NCI-H748 treated with DMSO at 0.1 percent for 48 hours (cell line): Measurements from ENCODE around the gene GALNT10.

ENCODE experiments used
- DNase-seq: peaks from one replicate; lab custom pipeline; 2025; lab: John Stamatoyannopoulos, UW

GALNT10 gene

GRCh38 chr5:154298065-154298464, 107.5 kb downstream of the GALNT10 start:
- DNase-seq = no peak

DNA sequence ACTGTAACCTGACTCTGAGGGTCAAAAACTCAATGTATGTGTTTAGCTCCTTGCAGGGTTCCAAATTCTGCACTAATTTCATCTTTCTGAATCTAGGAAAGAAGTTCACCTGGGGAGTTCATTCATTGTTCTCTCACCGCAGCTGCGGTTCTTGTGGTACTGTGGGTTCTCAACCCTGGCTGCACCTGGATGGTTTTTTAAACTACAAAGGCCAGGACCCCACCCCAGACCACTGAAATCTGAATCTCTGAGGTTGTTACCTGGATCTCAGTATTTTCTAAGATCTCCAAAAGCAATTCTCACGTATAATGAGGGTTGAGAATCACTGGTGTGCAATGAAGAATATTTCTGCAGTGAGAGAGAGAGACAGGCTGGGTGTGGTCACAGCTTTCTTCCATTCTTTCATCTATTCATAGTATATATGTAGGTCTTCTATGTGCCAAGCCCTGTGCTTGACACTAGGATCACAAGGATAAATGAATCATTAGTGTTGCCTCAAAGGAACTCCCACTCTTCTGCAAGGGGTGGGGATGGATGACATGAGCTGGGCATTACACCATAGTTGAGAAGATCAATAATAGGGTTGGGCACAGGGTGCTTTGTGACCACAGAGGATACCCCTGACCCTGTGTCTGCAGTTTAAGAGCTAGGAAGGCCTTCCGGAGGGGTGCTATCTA, 109.8 kb downstream of the GALNT10 start:
- DNase-seq = no peak

DNA sequence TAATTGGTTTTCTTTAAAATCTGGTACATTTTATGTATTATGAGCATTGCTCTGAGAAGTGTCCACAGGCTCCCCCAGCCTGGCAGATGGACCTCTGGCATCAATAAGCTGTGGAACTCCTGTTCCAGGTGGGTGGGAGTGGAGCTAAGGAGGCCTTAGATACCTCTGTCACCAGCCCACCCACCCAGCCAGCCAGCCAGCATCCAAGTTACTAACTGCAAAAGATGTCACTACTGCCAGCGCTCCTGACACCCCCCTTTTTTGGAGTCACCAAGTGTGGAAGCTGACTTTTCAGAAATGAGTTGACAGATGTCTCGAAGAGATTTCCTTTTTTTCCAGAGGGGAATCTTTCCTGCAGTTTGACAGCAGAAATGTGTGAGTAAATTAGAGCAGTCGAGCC, 111.2 kb downstream of the GALNT10 start:
- no peak for DNase-seq

DNA sequence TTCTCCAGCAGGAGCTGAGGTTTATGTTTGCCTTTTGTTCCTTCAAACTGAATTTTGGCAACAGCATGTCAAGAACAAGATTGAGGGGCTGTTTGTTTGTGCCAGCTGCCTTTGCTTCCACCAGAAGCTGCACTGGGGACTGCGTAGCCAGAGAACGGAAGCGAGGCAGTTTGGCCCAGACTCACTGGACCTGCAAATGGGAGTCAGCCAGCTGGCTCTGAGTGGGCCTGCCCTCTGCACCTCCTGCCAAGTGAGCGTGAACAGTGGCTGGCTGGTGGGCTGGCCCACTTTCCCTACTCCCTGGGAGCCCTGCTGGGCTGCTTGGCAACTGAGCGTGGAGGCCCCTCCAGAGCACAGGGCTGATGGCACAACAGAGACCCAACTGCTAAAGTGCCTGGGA, 111.6 kb downstream of the GALNT10 start:
- no peak for DNase-seq

DNA sequence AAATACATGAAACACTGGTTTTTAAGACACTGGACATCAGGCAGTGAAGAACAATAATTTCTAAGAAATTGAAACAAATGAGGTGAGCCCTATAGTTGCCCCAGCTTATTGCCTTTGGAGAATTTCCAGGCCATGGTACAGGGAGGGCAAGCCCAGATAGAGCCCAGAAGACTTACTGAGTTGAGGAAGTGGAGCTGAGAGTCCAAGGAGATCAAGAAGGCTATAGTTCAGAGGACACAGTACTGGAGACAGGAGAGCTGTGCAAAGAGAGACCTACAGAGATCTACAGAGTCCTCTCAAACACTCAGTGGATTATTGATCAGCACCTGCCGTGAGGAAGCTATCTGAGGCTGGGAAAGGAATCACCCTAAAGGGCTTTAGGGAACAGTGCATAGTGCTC, 112.6 kb downstream of the GALNT10 start:
- no peak for DNase-seq

- no peak for DNase-seq
Observed at GRCh38 chr5:154308443-154309370, 118.2 kb downstream of the GALNT10 start.

DNA sequence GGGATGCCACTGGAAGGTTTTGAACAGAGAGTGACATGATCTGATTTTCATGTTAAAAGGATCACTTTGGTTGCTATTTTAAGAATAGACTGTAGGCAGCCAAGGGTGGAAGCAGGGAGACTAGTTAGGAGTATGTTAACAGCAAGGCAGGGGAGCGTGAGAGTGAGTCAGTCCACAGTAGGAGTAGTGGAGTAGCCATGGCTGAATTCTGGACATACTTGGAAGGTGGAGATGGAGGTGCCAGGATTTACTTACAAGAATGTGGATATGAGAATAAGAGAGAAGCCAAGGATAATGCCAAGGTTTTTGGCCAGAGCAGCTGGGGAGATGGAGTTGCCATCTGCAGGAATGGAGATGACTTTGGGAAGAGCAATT, 118.8 kb downstream of the GALNT10 start:
- no peak for DNase-seq

- DNase-seq = no peak
Observed at GRCh38 chr5:154309805-154310204, 119.3 kb downstream of the GALNT10 start.

DNA sequence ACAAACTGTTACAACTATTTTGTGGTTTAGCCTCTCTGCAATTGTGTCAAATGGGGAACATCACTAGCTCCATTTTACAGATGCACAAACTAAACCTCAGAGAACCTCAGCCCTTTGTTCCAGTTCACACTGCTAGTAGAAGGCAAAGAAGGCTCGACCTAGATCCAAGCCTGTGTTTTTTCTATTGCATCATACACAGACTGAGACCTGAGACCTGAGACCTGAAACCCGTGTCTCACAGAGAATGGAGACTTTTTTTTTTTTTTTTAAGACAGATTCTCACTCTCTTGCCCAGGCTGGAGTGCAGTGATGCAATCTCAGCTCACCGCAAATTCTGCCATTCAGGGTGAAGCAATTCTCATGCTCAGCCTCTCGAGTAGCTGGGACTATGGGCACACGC, 120.8 kb downstream of the GALNT10 start:
- no peak for DNase-seq

- DNase-seq = no peak
Observed at GRCh38 chr5:154312000-154312399, 121.5 kb downstream of the GALNT10 start.

- DNase-seq = no peak
Observed at GRCh38 chr5:154312576-154312975, 122.0 kb downstream of the GALNT10 start.

DNA sequence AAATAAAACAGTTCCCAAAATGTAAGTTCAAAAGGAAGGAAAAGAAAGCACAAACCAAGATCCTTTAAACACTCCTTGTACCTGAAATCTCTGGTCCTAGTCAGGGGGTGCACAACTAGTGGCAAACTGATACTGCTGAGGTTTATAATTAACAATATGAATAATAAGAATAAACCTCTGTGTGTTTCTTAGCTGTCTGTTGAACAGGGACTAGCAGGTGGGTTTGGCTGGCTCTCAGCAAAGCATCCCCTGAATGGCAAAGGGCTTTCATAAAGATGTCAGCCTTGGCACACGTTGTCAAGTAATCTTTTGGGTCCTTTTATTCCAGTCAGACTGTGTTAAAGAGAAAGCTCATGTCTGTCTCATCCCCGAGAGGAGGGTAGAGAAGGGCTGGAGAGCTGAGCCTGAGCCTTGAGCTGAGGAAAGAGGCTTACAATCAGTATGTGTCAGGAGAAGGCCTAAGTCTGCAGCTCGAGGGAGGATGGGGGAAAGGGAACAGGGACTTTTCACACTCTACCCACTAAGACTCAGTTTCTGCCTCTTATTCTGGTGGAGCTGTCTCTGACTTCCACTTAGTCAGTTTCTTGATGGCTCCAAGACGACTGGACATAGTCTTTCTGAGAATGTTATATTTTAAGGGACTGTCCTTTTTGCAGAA, 123.0 kb downstream of the GALNT10 start:
- DNase-seq = no peak

GRCh38 chr5:154315196-154315595, 124.7 kb downstream of the GALNT10 start:
- no peak for DNase-seq

- DNase-seq = no peak
Observed at GRCh38 chr5:154315756-154316155, 125.2 kb downstream of the GALNT10 start.

DNA sequence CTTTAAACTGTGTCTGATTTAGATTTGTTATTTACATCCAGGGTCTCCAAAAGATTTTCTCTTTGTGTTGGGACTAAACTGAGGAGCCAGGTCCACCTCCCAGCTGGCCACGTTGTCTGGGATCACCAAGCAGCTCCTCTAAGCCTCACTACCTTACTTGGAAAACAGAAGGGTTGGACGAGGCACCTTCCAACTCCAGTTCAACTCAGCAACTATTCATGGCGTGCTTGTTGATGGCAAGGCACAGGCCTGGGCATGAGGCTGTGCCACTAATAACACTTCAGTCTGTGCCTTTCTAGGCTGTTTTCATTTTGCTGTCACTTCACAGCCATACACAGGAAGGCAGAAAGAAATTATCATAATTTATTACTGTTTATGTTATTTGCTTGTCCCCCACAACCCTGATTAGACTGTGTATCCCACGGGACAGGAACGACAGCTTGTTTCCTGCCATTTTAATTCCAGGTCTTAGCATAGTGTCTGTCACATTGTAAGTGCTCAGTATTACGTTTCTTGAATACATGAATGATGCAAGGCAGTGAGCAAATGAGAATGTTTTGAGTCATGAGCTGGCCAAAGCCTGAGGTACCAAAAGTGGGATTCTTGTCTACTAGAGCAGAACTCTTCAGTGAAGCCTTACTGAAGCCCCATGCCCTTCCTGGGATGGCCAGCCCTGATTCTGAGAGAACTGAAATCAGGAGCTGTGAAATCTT, 125.8 kb downstream of the GALNT10 start:
- no peak for DNase-seq

DNA sequence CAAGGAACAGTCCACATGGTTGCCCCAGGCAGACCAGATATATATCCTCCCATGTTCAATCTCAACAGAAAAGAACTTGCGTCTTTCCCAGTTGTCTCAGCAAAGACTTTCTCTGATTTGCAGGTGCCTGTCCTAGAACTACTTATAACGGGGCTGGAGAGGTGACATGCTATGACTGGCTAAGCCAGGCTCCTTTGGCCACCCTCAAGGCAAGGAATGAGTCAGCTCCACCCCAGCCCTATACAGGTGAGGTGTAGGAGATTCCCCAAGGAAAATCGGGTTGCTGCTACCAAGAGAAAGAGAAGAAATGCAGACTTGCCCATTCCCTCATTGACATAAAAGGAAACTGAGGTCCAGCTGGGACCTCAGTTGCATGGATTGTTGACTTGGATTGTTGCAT, 127.4 kb downstream of the GALNT10 start:
- no peak for DNase-seq

GRCh38 chr5:154318691-154319090, 128.2 kb downstream of the GALNT10 start:
- DNase-seq = no peak

DNA sequence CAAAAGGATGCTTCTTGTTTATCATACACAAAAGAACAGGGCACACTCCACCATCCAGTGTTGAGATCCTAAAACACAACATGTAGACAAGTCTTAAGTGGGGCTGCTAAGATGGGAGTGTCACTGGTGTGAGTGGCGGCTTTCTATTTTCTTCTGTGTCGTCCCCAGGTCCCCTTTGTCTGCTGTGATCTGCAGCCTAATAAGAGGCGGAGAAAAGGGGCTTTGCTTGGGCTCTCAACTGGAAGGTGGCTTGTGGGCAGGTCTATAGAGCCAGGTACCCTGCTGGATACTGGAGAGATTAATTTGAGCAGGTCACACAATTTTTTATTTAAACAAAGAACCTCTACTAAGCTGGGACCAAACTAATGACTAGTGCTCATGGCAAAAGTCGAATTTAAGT, 129.2 kb downstream of the GALNT10 start:
- DNase-seq = no peak

DNA sequence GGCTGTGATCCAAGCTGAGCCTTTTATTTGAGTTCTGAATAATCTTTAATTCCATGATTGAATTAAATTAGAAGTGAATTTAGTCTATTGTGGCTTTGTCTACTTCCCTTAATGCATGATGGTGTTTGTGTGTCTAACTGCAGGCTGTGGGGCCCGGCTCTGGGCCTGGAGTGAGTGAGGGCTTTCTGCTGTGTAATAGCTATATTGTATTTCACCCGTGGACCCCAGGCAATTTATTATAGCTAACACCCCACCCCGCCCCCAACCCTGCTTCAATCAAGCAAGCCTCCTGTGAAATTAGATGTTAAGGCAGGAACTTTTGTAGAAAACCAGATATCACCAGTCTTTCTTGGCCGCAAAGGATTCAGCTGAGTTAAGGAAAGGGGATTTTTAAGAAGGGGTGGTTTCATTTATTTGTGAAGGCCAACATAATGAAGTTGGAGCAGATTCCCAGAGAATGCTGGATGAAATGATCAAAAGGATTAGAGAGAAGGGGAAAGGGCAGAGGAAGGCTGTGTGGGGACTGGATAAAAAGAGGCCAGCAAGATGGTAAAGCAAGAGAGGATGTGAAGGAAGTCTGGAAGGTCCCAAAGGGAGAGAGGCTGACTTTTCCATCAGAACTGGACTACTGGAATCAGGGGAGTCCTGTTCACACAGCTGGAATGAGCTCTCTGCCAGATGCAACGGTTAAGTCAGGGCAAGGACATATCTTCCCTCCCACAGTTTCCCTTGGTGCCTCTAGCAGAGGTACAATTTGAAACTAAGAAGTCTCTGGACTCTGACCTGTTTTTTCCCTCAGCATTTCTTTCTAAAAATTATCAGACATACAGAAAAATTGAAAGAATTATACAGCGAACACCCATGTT, 129.9 kb downstream of the GALNT10 start:
- no peak for DNase-seq

DNA sequence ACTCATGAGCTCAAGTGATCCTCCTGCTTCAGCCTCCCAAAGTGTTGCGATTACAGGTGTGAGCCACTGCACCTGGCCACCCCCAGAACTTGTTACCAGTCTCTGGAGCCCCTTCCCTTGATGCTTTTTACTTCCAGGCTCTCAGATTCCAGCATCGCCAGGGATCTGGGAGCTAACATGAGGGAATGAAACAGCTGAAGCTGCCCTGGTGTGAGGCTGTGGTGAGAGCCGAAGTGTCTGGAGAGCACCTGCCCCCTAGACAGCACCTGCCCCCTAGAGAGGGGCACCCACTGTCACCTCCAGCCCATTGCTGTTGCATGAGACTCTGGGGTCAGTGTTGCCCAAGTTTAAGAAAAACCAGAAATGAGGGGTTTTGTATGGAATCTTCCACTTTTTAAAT, 131.0 kb downstream of the GALNT10 start:
- DNase-seq = no peak

- no peak for DNase-seq
Observed at GRCh38 chr5:154324033-154324432, 133.5 kb downstream of the GALNT10 start.
